ENCODE measurements around the gene SCARB2.

DNA sequence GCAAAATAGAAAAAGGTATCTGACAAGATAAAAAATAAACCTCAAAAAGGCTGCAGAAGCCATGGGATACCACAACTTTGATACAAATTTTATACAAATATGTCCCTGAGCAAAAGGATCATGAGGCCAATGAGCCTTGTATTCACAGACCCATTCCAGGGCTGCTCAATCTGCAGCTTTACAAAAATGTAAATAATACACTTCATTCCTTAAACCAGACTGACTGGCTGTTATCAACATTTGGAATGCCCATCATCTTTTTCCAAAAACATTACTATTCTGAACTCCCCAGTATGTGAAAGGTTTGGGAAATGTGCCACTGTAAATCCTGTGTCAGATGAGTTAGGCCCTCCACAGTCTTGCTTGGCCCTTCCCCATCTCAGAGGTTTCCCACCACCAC is 25.5 kb downstream of the SCARB2 start:
- no peak for TF ChIP-seq POLR2A (IDR thresholded peaks at IDR 0.05)
- TF ChIP-seq, protein P1, sequence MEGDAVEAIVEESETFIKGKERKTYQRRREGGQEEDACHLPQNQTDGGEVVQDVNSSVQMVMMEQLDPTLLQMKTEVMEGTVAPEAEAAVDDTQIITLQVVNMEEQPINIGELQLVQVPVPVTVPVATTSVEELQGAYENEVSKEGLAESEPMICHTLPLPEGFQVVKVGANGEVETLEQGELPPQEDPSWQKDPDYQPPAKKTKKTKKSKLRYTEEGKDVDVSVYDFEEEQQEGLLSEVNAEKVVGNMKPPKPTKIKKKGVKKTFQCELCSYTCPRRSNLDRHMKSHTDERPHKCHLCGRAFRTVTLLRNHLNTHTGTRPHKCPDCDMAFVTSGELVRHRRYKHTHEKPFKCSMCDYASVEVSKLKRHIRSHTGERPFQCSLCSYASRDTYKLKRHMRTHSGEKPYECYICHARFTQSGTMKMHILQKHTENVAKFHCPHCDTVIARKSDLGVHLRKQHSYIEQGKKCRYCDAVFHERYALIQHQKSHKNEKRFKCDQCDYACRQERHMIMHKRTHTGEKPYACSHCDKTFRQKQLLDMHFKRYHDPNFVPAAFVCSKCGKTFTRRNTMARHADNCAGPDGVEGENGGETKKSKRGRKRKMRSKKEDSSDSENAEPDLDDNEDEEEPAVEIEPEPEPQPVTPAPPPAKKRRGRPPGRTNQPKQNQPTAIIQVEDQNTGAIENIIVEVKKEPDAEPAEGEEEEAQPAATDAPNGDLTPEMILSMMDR (IDR thresholded peaks at IDR 0.05) = no peak
